ENCODE results near the gene FHIP2A. TPM values are rescaled to one million over a fixed set of nuclear protein-coding genes. Genes with fewer than 3 reads are reported as not detected.

The FHIP2A gene
- total and polyA plus RNA-seq, 7 donors: 3.4 to 31.9 (median 19.9) TPM

GRCh38 chr10:114850126-114850525 is 28.5 kb downstream of the FHIP2A start:
- Histone ChIP-seq H3K36me3 (ENCODE audit: insufficient read depth in 1 of 2, low read depth in 1 of 2) (peaks cover 11 to 100% of the 10 kb centered on the region in 2 donors), H3K9me3 (no peaks in the 10 kb centered on the region), H3K27me3 (ENCODE audit: insufficient read depth in 3 of 3, low read length in 2 of 3) (no peaks in the 10 kb centered on the region), H3K4me3 (no peak overlapping the region), H3K27ac (no peak overlapping the region), H3K4me1 (no peaks in the 10 kb centered on the region)
- ATAC-seq (no peak), DNase-seq (no peak)
- intact Hi-C loops (cut with DNase I): no loop called here
- no peak for TF ChIP-seq CTCF (IDR thresholded peaks at IDR 0.05)
- 63 to 87% (median 84%) methylated on average over 2 of the region's 2 CpGs for WGBS, 3 donors

- H3K27ac ChIP-seq: no peak overlapping the region
- no peak for DNase-seq
- peaks cover 7 to 100% of the 10 kb centered on the region in 2 donors for H3K36me3 ChIP-seq (ENCODE audit: insufficient read depth in 1 of 2, low read depth in 1 of 2)
- no peak for TF ChIP-seq CTCF (IDR thresholded peaks at IDR 0.05)
- H3K9me3 ChIP-seq: no peaks in the 10 kb centered on the region
- no peak for ATAC-seq
- H3K27me3 ChIP-seq (ENCODE audit: insufficient read depth in 3 of 3, low read length in 2 of 3): no peaks in the 10 kb centered on the region
- intact Hi-C loops (cut with DNase I): no loop called here
- H3K4me3 ChIP-seq: no peak overlapping the region
- H3K4me1 ChIP-seq: no peaks in the 10 kb centered on the region
- WGBS, 3 donors: 91 to 100% (median 96%) methylated on average over 2 of the region's 2 CpGs
Observed at GRCh38 chr10:114851336-114851735, 29.8 kb downstream of the FHIP2A start.

GRCh38 chr10:114852197-114852596 is 30.6 kb downstream of the FHIP2A start:
- ATAC-seq (no peak), DNase-seq (no peak)
- Histone ChIP-seq H3K36me3 (ENCODE audit: insufficient read depth in 1 of 2, low read depth in 1 of 2) (peaks cover 5 to 100% of the 10 kb centered on the region in 2 donors), H3K4me1 (no peaks in the 10 kb centered on the region), H3K4me3 (no peak overlapping the region), H3K9me3 (no peaks in the 10 kb centered on the region), H3K27ac (no peak overlapping the region), H3K27me3 (ENCODE audit: insufficient read depth in 3 of 3, low read length in 2 of 3) (no peaks in the 10 kb centered on the region)
- intact Hi-C loops (cut with DNase I): no loop called here
- TF ChIP-seq CTCF (IDR thresholded peaks at IDR 0.05): no peak

GRCh38 chr10:114854906-114855305 is 33.3 kb downstream of the FHIP2A start:
- 88 to 94% (median 92%) methylated on average over 1 of the region's 1 CpG for WGBS, 3 donors
- H3K4me3 ChIP-seq: no peak overlapping the region
- H3K27ac ChIP-seq: no peak overlapping the region
- DNase-seq (no peak), ATAC-seq (no peak)
- no peaks in the 10 kb centered on the region for H3K9me3 ChIP-seq
- no peaks in the 10 kb centered on the region for H3K27me3 ChIP-seq (ENCODE audit: insufficient read depth in 3 of 3, low read length in 2 of 3)
- intact Hi-C loops (cut with DNase I): no loop called here
- TF ChIP-seq CTCF (IDR thresholded peaks at IDR 0.05): no peak
- peaks cover 9 to 100% of the 10 kb centered on the region in 2 donors for H3K36me3 ChIP-seq (ENCODE audit: insufficient read depth in 1 of 2, low read depth in 1 of 2)
- no peaks in the 10 kb centered on the region for H3K4me1 ChIP-seq

GRCh38 chr10:114855776-114856543 is 34.4 kb downstream of the FHIP2A start:
- Histone ChIP-seq H3K36me3 (ENCODE audit: insufficient read depth in 1 of 2, low read depth in 1 of 2) (peaks cover 6 to 100% of the 10 kb centered on the region in 2 donors), H3K9me3 (no peaks in the 10 kb centered on the region), H3K27me3 (ENCODE audit: insufficient read depth in 3 of 3, low read length in 2 of 3) (no peaks in the 10 kb centered on the region), H3K27ac (no peak overlapping the region), H3K4me1 (no peaks in the 10 kb centered on the region), H3K4me3 (no peak overlapping the region)
- TF ChIP-seq CTCF (IDR thresholded peaks at IDR 0.05): no peak
- ATAC-seq (no peak), DNase-seq (no peak)
- 78 to 83% (median 78%) methylated on average over 7 of the region's 7 CpGs for WGBS, 3 donors
- intact Hi-C loops (cut with DNase I): no loop called here
